HG02981 (cell line): ENCODE measurements around the gene MR1.

Source experiments
- ATAC-seq: cut with Tn5 transposase; IDR thresholded peaks from one replicate; pipeline ENCODE4 v1.9.1; 2021; ENCODE audit warnings: mild to moderate bottlenecking, moderate library complexity; ENCODE audit not compliant: unreplicated experiment

MR1 gene

DNA sequence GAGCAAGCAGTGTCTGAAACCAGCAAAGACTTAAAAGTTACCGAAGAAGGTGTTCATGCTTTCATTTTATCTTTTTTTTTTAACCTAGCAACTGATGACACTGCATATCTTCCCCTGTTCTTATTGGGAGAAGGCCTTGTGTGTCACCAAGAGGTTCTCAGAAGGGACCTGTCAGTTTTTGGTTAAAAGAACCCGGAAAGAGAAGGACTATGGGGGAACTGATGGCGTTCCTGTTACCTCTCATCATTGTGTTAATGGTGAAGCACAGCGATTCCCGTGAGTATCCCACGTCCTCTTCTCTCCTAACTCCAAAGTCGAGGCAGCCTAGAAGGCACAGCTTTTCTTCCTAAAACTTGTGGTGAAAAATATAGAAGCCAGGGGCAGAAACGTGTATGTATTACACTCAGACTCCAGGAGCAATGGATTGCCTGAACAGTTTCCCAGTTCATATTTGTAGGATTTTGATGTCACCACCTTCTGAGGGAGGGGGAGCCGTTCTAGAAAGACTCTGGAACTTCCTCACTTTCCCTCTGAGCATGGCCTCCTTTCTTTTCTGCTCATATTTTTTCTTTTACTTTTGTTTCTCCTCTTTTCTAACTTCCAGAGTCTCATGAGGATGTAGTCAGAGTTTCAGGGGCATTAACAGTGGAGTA lies at the start of gene MR1:
Gene MR1, plus strand, starts transcription at position 185 of the 653 bp plus-strand sequence. Its CDS starts 25 bp downstream, at position 210.
- peak; percentile 97 for ATAC-seq

DNA sequence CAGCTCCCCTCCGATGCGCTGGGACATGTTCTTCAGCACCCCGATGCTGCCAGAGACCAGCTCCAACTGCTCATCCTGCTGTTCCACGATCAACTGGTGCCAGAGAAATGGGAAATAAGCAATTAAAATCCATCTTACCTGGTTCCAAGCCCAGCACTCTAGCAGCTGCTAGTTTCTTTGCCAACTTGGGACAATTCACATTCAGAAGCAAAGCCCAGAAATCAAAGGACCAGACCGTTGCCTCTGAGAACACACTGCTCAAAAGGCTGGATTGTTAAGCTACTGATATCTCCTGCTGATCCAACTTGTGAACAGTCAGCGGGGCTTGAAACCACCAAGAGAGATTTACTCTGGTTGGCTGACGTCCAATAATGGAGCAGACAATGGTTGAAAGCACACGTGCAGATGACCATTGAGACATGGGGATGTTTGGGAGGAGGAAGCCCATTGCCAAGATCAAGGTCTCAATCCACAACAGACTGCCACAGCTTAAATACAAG lies 45.5 kb upstream of the MR1 start:
- ATAC-seq, result no peak

GRCh38 chr1:180994262-180994661 lies 39.5 kb upstream of the MR1 start:
- no peak for ATAC-seq

- ATAC-seq, result no peak
These were observed 35.8 kb upstream of the MR1 start for GRCh38 chr1:180997843-180998504.

DNA sequence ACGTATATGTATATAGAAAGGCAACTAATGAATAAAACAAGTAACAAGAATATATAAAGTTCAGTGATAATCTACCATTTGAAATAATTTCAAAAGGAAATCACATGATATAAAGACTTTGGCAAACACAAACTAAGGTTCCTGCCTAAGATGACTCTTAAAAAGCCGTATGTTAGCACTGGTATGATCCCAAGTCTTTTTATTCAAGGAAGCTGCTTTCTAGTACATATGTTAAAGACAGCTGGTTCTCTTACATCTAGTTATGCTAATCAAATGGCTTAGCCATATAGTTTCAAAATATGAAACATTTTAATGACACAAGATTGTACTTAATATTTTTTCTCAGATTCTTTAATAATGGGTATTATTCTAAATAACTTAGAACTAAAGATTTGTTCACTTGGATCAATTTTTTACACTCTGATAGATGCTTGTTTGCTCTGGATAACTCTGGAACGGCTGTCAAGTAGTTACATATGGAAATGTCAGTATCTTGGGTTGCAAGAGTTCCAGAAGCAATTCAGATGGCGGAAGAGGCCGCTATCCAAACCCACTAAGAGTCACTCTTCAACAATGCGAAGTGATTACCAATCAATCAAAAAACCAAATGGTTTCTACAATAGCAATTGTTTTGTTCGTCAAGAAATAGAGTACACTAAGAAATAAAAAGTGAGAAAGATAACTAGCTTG lies 32.5 kb upstream of the MR1 start:
- no peak for ATAC-seq

DNA sequence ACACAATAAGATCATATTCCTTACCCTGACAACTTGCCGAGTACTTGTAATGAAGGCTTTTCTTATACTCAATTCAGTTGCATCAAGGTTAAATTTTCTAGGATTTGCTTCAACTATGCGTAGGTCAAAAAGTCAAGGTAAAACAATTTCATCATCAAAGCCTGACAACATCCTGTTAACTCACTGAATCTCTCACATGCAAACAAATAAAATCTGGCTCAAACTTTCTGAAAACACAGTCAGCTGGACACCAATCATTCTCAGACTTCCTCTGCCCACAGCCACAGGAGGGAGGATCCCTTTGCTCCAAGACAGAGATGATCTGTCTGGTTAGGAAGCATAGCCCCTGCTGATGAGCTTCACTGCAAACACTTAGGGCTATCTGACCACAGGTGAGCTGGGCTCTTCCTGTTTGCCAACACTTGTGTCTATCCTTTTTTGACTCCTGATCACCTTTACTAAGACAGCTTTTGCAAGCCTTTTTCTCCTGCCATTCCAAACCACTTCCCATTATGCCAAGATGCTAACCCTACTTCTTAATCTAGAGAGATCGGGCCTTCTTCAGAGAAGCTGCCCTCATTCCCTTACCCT lies 31.1 kb upstream of the MR1 start:
- no peak for ATAC-seq

GRCh38 chr1:181010789-181011188 lies 23.0 kb upstream of the MR1 start:
- no peak for ATAC-seq

- no peak for ATAC-seq
These were observed 22.2 kb upstream of the MR1 start for GRCh38 chr1:181011301-181012202.

DNA sequence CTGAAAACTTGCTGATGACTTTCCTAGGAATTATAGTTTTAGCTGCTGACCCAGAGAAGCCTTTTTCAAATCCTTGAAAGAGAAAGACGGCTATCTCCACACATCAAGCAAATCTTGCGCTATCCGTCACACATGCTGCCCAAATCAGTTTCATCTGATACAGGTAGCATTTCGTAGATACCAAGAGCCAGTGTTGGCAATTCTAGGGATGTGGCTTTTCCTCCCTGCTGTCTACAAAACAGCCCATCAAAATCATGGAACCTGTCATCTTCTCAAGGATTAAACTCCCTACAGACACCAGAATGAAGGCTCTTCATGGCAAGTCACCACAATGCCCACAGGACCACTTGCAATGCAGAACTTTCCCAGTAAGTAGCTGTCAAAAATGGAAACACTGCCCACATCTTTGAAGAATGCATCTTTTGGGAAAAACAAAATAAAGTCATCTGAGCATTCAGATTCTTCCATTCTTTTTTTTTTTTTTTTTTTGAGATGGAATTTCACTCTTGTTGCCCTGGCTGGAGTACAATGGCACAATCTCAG lies 21.5 kb upstream of the MR1 start:
- no peak for ATAC-seq

- ATAC-seq, result no peak
These were observed 20.6 kb upstream of the MR1 start for GRCh38 chr1:181013144-181013543.

- no peak for ATAC-seq
These were observed 19.1 kb upstream of the MR1 start for GRCh38 chr1:181014477-181015250.

GRCh38 chr1:181015251-181015615 lies 18.6 kb upstream of the MR1 start:
- ATAC-seq, result no peak

GRCh38 chr1:181016563-181016962 lies 17.2 kb upstream of the MR1 start:
- no peak for ATAC-seq

DNA sequence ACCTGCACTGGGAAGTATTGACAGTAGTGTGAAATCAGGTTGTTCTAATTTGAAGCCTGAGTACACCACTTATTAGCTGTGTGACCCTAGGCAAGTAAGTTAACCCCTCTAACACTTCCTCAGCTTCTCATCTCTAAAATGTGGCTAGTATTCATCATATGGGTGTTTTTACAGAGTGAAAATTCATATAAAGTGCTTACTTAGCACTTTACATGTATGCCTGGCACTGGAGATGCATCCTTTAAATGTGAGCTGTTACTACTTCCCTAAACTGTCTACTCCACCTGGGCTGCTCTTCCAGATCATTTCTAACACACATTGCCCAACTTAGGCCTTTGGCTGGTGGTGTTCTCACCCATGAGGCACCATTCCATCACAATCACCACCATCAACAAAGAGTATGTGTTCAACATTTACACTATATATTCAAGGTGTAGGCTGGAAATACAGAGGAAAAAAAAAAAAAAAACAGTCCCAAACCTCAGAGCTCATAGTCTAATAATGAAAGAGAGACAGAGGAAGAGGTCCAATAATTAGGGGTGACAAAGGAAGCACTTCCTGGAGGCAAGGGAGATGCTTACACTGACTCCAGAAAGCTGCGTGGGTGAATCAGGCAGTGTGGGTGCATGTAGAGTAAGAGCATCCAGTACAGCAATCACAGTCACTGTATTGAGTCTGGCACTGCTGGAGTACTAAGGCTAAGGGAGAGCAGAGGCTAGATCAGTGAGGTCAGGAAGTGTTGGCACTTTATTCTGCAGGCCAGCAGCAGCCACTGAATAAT lies 14.7 kb upstream of the MR1 start:
- no peak for ATAC-seq

- no peak for ATAC-seq
These were observed 12.6 kb upstream of the MR1 start for GRCh38 chr1:181021159-181021558.

DNA sequence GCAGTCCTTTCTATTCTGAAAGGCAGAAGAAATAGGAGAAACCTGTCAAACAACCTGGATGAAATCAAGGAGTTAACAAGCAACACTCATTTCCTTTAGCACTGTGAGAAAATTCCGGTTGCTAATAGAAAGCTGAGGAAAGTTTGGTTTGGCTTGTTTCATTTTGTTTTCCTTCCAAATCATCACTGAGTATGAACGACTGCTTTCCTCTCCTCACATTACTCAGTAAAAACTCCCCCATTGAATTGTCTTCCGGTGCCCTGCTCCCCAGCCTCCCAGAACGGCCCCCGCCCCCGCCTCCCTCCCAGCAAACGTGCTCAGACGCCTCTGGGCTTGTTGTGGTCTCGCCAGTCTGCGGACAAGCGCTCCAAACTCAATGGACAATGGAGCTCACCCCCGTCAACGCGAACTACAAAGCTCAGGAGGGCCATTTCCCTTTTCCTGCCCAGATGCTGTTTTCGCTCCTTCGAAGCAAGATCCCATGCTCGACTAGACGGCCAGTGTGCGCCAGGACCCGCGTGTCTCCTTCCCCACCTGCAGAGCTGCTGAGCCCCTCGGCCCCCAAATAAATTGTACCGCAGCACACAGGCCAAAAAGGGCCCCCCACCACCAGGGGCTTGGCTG lies 11.9 kb upstream of the MR1 start:
- ATAC-seq, result peak; percentile 34

- no peak for ATAC-seq
These were observed 10.3 kb upstream of the MR1 start for GRCh38 chr1:181023265-181024057.

DNA sequence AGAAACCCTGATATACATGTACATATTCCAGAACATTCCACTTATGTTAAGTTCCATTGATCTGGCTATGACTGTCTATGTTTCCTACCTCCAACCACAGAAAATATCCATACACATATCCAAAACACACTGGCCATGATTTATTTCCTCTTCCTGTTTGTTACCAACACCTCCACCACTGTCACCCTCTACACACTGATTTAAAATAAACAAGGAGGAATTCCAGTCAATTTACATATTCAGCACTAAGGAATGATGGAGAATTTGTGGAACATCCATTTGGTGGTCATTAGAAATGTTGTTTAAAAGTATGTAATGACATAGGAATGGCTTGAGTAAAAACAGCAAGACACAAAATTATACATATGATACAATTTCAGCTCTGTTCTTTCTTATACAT lies 5.6 kb upstream of the MR1 start:
- no peak for ATAC-seq
